Activated CD8-positive, alpha-beta memory T cell treated with anti-CD3 and anti-CD28 coated beads for 1 hour (primary cell): ENCODE results near the gene TTC28.
"Not testable (repeated sequence)": the region's sequence is repeated elsewhere in the genome, so short reads cannot be mapped to it uniquely, and the experiment has no call there.

Experiments
- DNase-seq, 2 donors: peaks; one replicate each; pipeline ENCODE4 v3.0.0-alpha.2; 2020; ENCODE audit warnings: low read depth in 1 of 2; ENCODE audit errors: extremely low read depth in 1 of 2

Gene TTC28

DNA sequence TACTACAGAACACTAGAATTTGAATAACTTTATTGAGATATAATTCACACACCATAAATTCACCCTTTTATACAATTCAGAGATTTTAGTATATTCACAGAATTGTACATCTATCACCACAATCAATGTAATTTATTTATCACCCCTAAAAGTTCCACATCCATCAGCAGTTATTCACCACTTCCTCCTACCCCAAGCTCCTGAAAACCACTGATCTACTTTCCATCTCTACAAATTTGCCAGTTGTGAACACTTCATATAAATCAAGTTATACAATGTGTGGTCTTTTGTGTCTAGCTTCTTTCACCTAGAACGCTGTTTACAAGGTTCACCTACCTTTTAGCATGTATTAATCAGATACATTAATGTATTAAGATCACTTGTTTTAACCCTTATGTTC is 179.6 kb downstream of the TTC28 start:
- DNase-seq, result no peak

GRCh38 chr22:28498044-28498443 is 181.6 kb downstream of the TTC28 start:
- no peak for DNase-seq

DNA sequence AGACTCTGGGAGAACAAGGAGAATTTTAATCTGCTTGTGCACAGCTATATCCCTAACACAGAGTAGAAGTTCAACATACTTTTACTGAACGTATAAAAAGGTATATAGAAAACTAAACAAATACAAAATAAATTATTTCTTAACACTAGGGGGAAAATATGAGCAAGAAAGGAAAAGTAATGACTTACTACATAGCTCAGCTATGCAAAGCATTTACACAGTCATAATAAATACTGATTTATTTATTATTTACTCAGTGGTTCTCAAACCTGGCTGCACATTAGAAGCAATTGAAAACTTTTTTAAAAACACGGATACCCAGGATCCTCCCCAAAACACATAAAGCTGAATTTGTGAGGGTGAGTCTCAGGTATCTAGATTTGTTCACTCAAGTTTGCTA is 182.5 kb downstream of the TTC28 start:
- no peak for DNase-seq

DNA sequence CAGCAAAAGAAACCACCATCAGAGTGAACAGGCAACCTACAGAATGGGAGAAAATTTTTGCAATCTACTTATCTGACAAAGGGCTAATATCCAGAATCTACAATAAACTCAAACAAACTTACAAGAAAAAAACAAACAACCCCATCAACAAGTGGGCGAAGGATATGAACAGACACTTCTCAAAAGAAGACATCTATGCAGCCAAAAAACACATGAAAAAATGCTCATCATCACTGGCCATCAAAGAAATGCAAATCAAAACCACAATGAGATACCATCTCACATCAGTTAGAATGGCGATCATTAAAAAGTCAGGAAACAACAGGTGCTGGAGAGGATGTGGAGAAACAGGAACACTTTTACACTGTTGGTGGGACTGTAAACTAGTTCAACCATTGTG is 188.4 kb downstream of the TTC28 start:
- not testable (repeated sequence) for DNase-seq

DNA sequence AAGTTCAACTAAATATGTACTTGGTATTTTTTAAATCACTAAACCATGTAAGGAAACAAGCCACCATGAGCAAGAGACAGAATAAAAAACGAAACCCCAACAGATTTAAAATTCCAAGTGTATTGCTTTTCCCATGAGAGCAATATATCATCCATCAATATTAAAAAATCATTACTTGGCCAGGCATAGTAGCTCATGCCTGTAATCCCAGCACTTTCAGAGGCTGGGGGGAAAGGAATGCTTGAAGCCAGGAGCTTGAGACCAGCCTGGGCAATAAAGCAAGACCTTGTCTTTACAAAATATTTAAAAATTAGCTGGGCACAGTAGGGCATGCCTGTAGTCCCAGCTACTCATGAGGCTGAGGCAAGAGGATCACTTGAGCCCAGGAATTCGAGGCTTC is 190.8 kb downstream of the TTC28 start:
- DNase-seq, result no peak

- DNase-seq, result no peak
Measured at GRCh38 chr22:28484662-28485061, 195.0 kb downstream of the TTC28 start.

DNA sequence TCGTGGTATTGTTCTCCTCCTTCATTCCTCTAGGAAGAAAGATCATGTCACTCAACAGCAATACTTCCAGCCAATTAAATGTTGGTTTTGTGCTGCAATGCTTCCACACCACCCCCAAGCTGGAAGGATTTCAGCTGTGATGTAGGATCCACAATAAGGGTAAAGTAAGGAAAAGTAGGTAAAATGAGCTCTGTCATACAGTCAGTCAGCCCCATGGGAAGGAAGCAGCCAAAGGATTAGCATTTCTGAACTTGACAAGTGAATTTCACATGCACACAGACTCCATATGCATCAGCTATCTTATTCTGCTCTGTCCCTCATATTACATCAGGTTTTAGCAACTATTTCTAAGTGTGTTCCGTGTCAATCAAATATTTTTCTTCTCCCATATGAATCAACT is 197.9 kb downstream of the TTC28 start:
- no peak for DNase-seq

DNA sequence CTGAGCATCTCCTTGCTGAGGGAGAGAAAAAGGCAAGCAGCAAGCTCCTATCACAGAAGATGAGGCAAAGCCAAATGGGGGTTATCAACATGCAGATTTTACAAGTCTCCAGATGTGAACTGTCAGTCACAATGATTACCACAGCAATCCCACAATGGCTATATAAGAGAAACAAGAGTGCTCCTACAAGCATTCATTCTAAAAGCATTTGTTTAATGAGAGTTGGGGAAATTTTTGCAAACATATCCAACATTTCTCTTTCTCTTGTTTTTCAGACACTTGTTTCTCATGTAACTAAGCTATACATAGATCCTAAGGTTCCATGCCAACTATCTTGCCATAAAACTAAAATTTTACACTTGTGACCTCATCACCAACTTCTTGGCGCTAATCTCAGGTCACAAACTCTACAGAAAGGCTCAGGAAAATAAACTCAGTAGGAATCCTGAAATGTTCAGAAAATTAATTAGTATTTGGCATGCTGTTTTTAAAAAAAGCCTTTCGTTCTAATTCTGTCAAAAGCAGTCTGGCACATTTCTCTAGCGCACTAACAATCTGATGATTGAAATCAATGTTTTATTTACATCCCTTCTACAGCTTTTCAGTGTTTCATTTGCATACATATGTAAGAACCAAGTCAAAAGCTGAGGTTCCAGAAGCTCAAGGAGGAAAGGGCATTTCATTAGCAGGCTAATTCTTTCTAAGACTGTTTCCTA is 199.5 kb downstream of the TTC28 start:
- DNase-seq, result no peak

GRCh38 chr22:28478564-28478963 is 201.1 kb downstream of the TTC28 start:
- DNase-seq, result no peak

GRCh38 chr22:28477556-28477955 is 202.1 kb downstream of the TTC28 start:
- DNase-seq, result no peak

DNA sequence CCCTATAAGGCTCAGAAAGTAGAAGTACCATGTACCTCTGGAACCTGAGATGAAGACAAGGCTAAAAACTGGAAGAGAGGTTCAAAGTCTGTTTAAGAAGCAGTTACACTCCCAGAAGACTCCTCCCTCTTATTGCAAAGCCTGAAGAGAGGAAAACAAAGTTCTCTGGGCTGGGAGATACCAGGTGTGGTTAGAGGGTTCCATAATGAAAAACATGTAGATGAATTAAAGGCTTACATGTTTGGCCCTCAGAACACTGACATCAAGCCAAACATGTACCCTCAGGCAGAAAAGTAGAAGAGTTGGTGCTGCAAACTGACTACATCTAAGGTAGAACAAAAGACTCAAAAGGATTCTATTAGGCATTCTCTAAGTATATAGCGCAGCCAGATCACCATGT is 205.3 kb downstream of the TTC28 start:
- DNase-seq, result no peak

DNA sequence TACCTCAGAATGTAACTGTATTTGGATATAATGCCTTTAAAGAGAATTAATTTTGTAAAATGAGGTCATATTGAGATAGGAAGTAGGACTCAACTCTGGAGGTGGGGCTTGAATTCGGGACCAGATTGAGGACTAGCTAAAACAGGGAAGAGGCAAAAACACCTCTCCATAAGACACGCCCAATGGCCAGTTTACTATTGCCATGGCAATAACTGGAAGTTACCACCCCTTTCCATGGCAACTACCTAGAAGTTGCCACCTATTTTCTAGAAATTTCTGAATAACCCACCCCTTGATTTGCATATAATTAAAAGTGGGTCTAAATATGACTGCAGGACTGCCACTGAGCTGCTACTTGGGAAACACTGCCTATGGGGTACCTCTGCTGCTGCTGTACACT is 206.4 kb downstream of the TTC28 start:
- no peak for DNase-seq

- DNase-seq, result not testable (repeated sequence)
Measured at GRCh38 chr22:28467055-28467454, 212.6 kb downstream of the TTC28 start.

- no peak for DNase-seq
Measured at GRCh38 chr22:28466399-28466798, 213.2 kb downstream of the TTC28 start.

GRCh38 chr22:28465841-28466240 is 213.8 kb downstream of the TTC28 start:
- no peak for DNase-seq

GRCh38 chr22:28464127-28464526 is 215.5 kb downstream of the TTC28 start:
- no peak for DNase-seq

GRCh38 chr22:28463408-28463807 is 216.2 kb downstream of the TTC28 start:
- DNase-seq, result not testable (repeated sequence)

GRCh38 chr22:28462901-28463300 is 216.7 kb downstream of the TTC28 start:
- no peak for DNase-seq

DNA sequence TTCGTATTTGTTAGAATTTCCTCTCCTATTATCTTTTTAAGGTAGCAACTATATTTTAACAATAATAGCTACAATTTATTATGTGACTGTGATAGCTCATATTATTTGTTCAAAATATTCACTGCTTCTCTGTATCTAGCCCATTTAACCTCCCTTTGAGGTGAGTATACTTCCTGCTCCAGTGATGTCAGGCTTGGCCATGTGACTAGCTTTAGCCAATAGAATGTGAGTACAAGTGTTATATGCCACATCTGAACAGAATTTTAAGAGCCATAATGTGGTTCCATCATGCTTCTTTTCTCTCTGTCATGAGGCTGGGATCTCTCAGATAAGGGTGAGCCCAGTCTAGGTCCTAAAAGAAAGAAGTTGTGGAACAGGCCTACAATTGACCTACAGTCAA is 217.6 kb downstream of the TTC28 start:
- no peak for DNase-seq

DNA sequence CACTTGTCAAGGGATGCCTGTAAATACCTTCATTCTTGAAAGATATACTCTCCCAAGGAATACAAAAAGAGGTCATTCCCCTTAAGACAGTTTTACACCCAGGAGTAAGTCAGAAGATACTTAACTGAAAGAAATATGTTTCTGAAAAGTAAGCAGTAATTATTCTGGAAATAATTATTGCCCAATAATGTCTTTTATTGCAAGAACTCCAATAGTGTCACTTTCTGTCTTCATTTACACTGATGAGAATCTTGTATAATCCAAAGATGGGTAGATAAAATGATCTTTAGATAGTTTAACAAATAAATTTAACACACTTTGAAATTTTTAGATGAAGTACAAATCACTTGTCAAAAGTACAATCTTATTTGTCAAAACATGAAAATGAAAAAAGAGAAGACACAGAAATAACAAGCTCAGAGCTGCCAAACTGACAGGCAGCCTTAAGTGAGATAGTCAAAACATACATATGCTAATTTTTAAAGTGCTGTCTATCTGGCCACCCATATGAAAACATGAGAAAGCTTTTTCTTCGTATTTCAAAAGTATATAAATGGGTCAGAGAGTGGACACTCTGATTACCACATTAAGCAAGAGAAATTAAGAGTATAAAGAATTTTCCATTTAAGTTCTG is 225.1 kb downstream of the TTC28 start:
- DNase-seq, result no peak

GRCh38 chr22:28450109-28450508 is 229.5 kb downstream of the TTC28 start:
- no peak for DNase-seq

- DNase-seq, result no peak
Measured at GRCh38 chr22:28449041-28449440, 230.6 kb downstream of the TTC28 start.

GRCh38 chr22:28448625-28449024 is 231.0 kb downstream of the TTC28 start:
- DNase-seq, result no peak
